H9 (cell line): Measurements from ENCODE around the gene FHIP2A. TPM values are rescaled to one million over a fixed set of nuclear protein-coding genes. Genes with fewer than 3 reads are reported as not detected.

Experiments
- DNase-seq: peaks from one replicate; pipeline ENCODE4 v3.0.0-alpha.2; 2017
- H2AFZ ChIP-seq: one replicate; pipeline ENCODE4 v1.6.1; 2013; ENCODE audit warnings: mild to moderate bottlenecking, low read length, control low read depth, moderate library complexity
- H2AK5ac ChIP-seq: 2 replicates; pipeline ENCODE4 v1.6.1; 2013; ENCODE audit warnings: low read length, control low read depth, mixed read lengths; ENCODE audit not compliant: insufficient read length
- H2BK120ac ChIP-seq: one replicate; pipeline ENCODE4 v1.6.1; 2013; ENCODE audit warnings: low read depth, mild to moderate bottlenecking, low read length, control low read depth, inconsistent platforms; ENCODE audit not compliant: poor library complexity, severe bottlenecking
- H2BK12ac ChIP-seq: 2 replicates; pipeline ENCODE4 v1.6.1; 2013; ENCODE audit warnings: low read length, control low read depth, mixed read lengths, low read depth; ENCODE audit not compliant: insufficient read length
- H2BK15ac ChIP-seq: 2 replicates; pipeline ENCODE4 v1.6.1; 2013; ENCODE audit warnings: low read depth, low read length, control low read depth
- H2BK20ac ChIP-seq: one replicate; pipeline ENCODE4 v1.6.1; 2013; ENCODE audit warnings: low read depth, mild to moderate bottlenecking, low read length, control low read depth, inconsistent platforms; ENCODE audit not compliant: poor library complexity, severe bottlenecking
- H2BK5ac ChIP-seq: 2 replicates; pipeline ENCODE4 v1.6.1; 2013; ENCODE audit warnings: low read length, control low read depth, mixed read lengths; ENCODE audit not compliant: insufficient read length
- H3K14ac ChIP-seq: 2 replicates; pipeline ENCODE4 v1.6.1; 2013; ENCODE audit warnings: low read length, control low read depth; ENCODE audit not compliant: insufficient read depth
- H3K18ac ChIP-seq: 2 replicates; pipeline ENCODE4 v1.6.1; 2013; ENCODE audit warnings: low read depth, mild to moderate bottlenecking, mixed read lengths, low read length, control low read depth; ENCODE audit not compliant: insufficient read length
- H3K23ac ChIP-seq: 2 replicates; pipeline ENCODE4 v1.6.1; 2013; ENCODE audit warnings: low read length, control low read depth, mixed read lengths, low read depth; ENCODE audit not compliant: insufficient read length
- H3K23me2 ChIP-seq: 2 replicates; pipeline ENCODE4 v1.6.1; 2013; ENCODE audit warnings: low read depth, mild to moderate bottlenecking, mixed read lengths, low read length, control low read depth; ENCODE audit not compliant: insufficient read length, poor library complexity, severe bottlenecking
- H3K27ac ChIP-seq: 2 replicates; pipeline ENCODE4 v1.5.1; 2013; ENCODE audit warnings: low read length, control low read depth, mixed read lengths, low read depth; ENCODE audit not compliant: insufficient read length
- H3K27me3 ChIP-seq: 2 replicates; pipeline ENCODE4 v1.6.1; 2013; ENCODE audit warnings: low read length, control low read depth, inconsistent platforms; ENCODE audit not compliant: insufficient read depth
- H3K4ac ChIP-seq: 2 replicates; pipeline ENCODE4 v1.6.1; 2013; ENCODE audit warnings: low read depth, mild to moderate bottlenecking, control low read depth, inconsistent platforms, low read length, moderate library complexity
- H3K4me1 ChIP-seq: 2 replicates; pipeline ENCODE4 v1.6.1; 2013; ENCODE audit warnings: low read length, control low read depth, inconsistent platforms; ENCODE audit not compliant: insufficient read depth
- H3K4me2 ChIP-seq: 2 replicates; pipeline ENCODE4 v1.6.1; 2013; ENCODE audit warnings: low read length, control low read depth, mixed read lengths; ENCODE audit not compliant: insufficient read length, insufficient read depth
- H3K56ac ChIP-seq: 2 replicates; pipeline ENCODE4 v1.6.1; 2013; ENCODE audit warnings: low read depth, mild to moderate bottlenecking, mixed read lengths, low read length, control low read depth; ENCODE audit not compliant: insufficient read length
- H3K79me1 ChIP-seq: 2 replicates; pipeline ENCODE4 v1.6.1; 2013; ENCODE audit warnings: low read depth, mild to moderate bottlenecking, moderate library complexity, low read length, control low read depth, inconsistent platforms; ENCODE audit not compliant: insufficient read depth, poor library complexity, severe bottlenecking
- H3K79me2 ChIP-seq: 2 replicates; pipeline ENCODE4 v1.6.1; 2013; ENCODE audit warnings: low read length, control low read depth, inconsistent platforms; ENCODE audit not compliant: insufficient read depth
- H3K9ac ChIP-seq: 2 replicates; pipeline ENCODE4 v1.6.1; 2013; ENCODE audit warnings: low read length, control low read depth, mixed read lengths; ENCODE audit not compliant: insufficient read length; ENCODE audit errors: extremely low read depth
- H3K9me3 ChIP-seq: one replicate; pipeline ENCODE4 v1.6.1; 2013; ENCODE audit warnings: low read depth, low read length, inconsistent platforms; ENCODE audit not compliant: control insufficient read depth
- H3T11ph ChIP-seq: one replicate; pipeline ENCODE4 v1.6.1; 2013; ENCODE audit warnings: mild to moderate bottlenecking, low read length, control low read depth, inconsistent platforms
- H4K20me1 ChIP-seq: one replicate; pipeline ENCODE4 v1.6.1; 2013; ENCODE audit not compliant: control insufficient read depth, insufficient read length, insufficient read depth
- H4K5ac ChIP-seq: 2 replicates; pipeline ENCODE4 v1.6.1; 2013; ENCODE audit warnings: low read depth, mild to moderate bottlenecking, mixed read lengths, low read length, control low read depth; ENCODE audit not compliant: insufficient read length
- H4K8ac ChIP-seq: replicated peaks from 2 replicates; pipeline ENCODE4 v1.6.1; 2013; ENCODE audit warnings: low read length, control low read depth, mixed read lengths, low read depth; ENCODE audit not compliant: insufficient read length
- H4K91ac ChIP-seq: 2 replicates; pipeline ENCODE4 v1.6.1; 2013; ENCODE audit warnings: low read depth, mild to moderate bottlenecking, moderate library complexity, mixed read lengths, low read length, control low read depth; ENCODE audit not compliant: insufficient read length
- H3K27ac Mint-ChIP-seq, 3 experiments: 2 replicates in 2 of 3; 3 replicates in 1 of 3; pipeline ENCODE4 v1.8.0; 2020 to 2021; ENCODE audit warnings: mixed read lengths in 3 of 3, mild to moderate bottlenecking in 1 of 3, moderate library complexity in 1 of 3
- H3K27me3 Mint-ChIP-seq: 2 replicates; pipeline ENCODE4 v1.8.0; 2021; ENCODE audit warnings: low read depth, mild to moderate bottlenecking, moderate library complexity, mixed read lengths
- H3K36me3 Mint-ChIP-seq, 3 experiments: 2 replicates in 2 of 3; 3 replicates in 1 of 3; pipeline ENCODE4 v1.8.0; 2020 to 2021; ENCODE audit warnings: low read depth in 3 of 3, mixed read lengths in 3 of 3; ENCODE audit not compliant: insufficient read depth in 1 of 3
- H3K4me1 Mint-ChIP-seq, 2 experiments: 2 replicates each; pipeline ENCODE4 v1.8.0; 2020; ENCODE audit warnings: mixed read lengths in 2 of 2
- H3K4me3 Mint-ChIP-seq, 2 experiments: 2 replicates in 1 of 2; 3 replicates in 1 of 2; pipeline ENCODE4 v1.8.0; 2020 to 2021; ENCODE audit warnings: mild to moderate bottlenecking in 2 of 2, mixed read lengths in 2 of 2, moderate library complexity in 1 of 2
- H3K9me3 Mint-ChIP-seq, 2 experiments: 2 replicates in 1 of 2; 3 replicates in 1 of 2; pipeline ENCODE4 v1.8.0; 2020; ENCODE audit warnings: mild to moderate bottlenecking in 2 of 2, mixed read lengths in 2 of 2, moderate library complexity in 1 of 2
- CTCF ChIP-seq: fragments of 200-600 bp; sonication (generic); conservative IDR thresholded peaks from 3 replicates; pipeline ENCODE4 v1.8.0; 2021; ENCODE audit warnings: antibody characterized with exemption, mild to moderate bottlenecking
- WGBS: extraction: QIAGEN DNeasy Blood & Tissue Kit; methylation state at CpG from one replicate; pipeline ENCODE4 v1.1.7; 2013; ENCODE audit warnings: missing lambda C conversion rate, low lambda C conversion rate, mixed read lengths; ENCODE audit not compliant: insufficient read length; ENCODE audit errors: extremely low coverage; 5-methylcytosine and 5-hydroxymethylcytosine counted together
- total RNA-seq: library from RNA; stranded (reverse); gene quantifications from 2 replicates; pipeline ENCODE4 v1.2.1, GENCODE V29; 2021

The FHIP2A gene
- total RNA-seq, 1 experiment from 2014 or later = 14.8 TPM

- no peak overlapping the region for H3K14ac ChIP-seq
- no peak overlapping the region for H4K5ac ChIP-seq
- H2AFZ ChIP-seq = no peak overlapping the region
- Mint-ChIP-seq H3K27ac (no peak overlapping the region), H3K4me1 (no peaks in the 10 kb centered on the region), H3K9me3 (peaks cover 3 to 4% of the 10 kb centered on the region in 2 experiments; a peak in 1 of 5 replicates), H3K27me3 (no peaks in the 10 kb centered on the region), H3K36me3 (peaks cover 0 to 4% (median 0%) of the 10 kb centered on the region in 3 experiments; a peak in 1 of 7 replicates), H3K4me3 (no peak overlapping the region)
- no peak overlapping the region for H2BK20ac ChIP-seq
- H4K8ac ChIP-seq = no peak overlapping the region
- H4K91ac ChIP-seq = no peak overlapping the region
- H3K9ac ChIP-seq = no peak overlapping the region
- TF ChIP-seq CTCF = no peak
- no peaks in the 10 kb centered on the region for H4K20me1 ChIP-seq
- no peak overlapping the region for H3K56ac ChIP-seq
- no peak overlapping the region for H2BK120ac ChIP-seq
- no peaks in the 10 kb centered on the region for H3K79me1 ChIP-seq
- H3K23ac ChIP-seq = no peak overlapping the region
- H2BK12ac ChIP-seq = no peak overlapping the region
- H2AK5ac ChIP-seq = no peak overlapping the region
- no peak overlapping the region for H3K4ac ChIP-seq
- no peaks in the 10 kb centered on the region for H3K23me2 ChIP-seq
- no peak for DNase-seq
- no peak overlapping the region for H3T11ph ChIP-seq
- no peaks in the 10 kb centered on the region for H3K4me1 ChIP-seq
- no peak overlapping the region for H2BK5ac ChIP-seq
- no peak overlapping the region for H3K27ac ChIP-seq
- H2BK15ac ChIP-seq = no peak overlapping the region
- no peak overlapping the region for H3K18ac ChIP-seq
- no peaks in the 10 kb centered on the region for H3K79me2 ChIP-seq
- no peak overlapping the region for H3K4me2 ChIP-seq
- H3K27me3 ChIP-seq = no peaks in the 10 kb centered on the region
- no peaks in the 10 kb centered on the region for H3K9me3 ChIP-seq
- WGBS = no CpG with 5 or more reads among the region's 3 CpGs
These were observed 14.8 kb upstream of the FHIP2A start for GRCh38 chr10:114806562-114807391.
